ENCODE measurements around the gene FAM13B. TPM values are rescaled to one million over a fixed set of nuclear protein-coding genes. Genes with fewer than 3 reads are reported as not detected.

FAM13B gene
- total and polyA plus RNA-seq, 9 of the 15 experiments (the other 6 are each of a cell fraction or from before 2014, with no cell fraction given), result 2.3 to 21.6 (median 14.1) TPM

DNA sequence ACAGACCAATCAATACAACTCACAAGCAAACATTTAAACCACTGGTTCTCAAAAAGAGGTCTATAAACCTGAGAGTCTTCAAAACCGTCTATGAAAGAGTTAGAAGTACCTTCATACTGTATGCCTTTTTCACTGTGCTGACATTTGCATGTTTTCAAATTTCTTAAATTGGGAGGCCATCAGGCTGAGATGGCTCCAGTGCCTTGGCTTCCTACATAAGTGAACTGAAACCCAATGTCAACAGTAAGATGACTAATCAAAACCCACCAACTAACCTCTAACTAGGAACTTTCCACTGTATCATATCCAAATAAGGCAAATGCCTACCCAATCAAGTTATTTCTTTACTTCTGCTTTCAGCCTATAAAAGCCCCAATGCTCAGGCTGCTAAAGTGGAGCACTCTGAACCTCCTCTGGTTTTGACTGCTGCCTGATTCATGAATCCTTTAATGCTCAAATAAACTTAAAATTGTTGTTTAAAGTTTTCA lies 35.1 kb downstream of the FAM13B start (continued):
- TF ChIP-seq, protein P1, sequence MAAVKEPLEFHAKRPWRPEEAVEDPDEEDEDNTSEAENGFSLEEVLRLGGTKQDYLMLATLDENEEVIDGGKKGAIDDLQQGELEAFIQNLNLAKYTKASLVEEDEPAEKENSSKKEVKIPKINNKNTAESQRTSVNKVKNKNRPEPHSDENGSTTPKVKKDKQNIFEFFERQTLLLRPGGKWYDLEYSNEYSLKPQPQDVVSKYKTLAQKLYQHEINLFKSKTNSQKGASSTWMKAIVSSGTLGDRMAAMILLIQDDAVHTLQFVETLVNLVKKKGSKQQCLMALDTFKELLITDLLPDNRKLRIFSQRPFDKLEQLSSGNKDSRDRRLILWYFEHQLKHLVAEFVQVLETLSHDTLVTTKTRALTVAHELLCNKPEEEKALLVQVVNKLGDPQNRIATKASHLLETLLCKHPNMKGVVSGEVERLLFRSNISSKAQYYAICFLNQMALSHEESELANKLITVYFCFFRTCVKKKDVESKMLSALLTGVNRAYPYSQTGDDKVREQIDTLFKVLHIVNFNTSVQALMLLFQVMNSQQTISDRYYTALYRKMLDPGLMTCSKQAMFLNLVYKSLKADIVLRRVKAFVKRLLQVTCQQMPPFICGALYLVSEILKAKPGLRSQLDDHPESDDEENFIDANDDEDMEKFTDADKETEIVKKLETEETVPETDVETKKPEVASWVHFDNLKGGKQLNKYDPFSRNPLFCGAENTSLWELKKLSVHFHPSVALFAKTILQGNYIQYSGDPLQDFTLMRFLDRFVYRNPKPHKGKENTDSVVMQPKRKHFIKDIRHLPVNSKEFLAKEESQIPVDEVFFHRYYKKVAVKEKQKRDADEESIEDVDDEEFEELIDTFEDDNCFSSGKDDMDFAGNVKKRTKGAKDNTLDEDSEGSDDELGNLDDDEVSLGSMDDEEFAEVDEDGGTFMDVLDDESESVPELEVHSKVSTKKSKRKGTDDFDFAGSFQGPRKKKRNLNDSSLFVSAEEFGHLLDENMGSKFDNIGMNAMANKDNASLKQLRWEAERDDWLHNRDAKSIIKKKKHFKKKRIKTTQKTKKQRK (IDR thresholded peaks at IDR 0.05; ENCODE audit: borderline replicate concordance, low read depth, low read length), result no peak
- TF ChIP-seq CHD4 (IDR thresholded peaks at IDR 0.05; ENCODE audit: insufficient read depth, insufficient replicate concordance, low read depth, low read length, poor library complexity, severe bottlenecking) (no peak), MLLT1 (IDR thresholded peaks at IDR 0.05) (0 out of 4 replicates have a peak, but pooled peaks of 1 of the 2 experiments have one; percentile 41), PHB (CRISPR knock-in tag; IDR thresholded peaks at IDR 0.05) (no peak), ZNF316 (IDR thresholded peaks at IDR 0.05) (peak; percentile 94), VEZF1 (CRISPR knock-in tag; IDR thresholded peaks at IDR 0.05) (no peak), TAL1 (IDR thresholded peaks at IDR 0.05) (no peak), ZNF263 (CRISPR knock-in tag; IDR thresholded peaks at IDR 0.05; ENCODE audit: borderline replicate concordance) (no peak; the same call in 1 of the 2 replicates), EZH2 (IDR thresholded peaks at IDR 0.05; ENCODE audit: borderline replicate concordance, low read depth, low read length) (no peak), ZNF239 (CRISPR knock-in tag; IDR thresholded peaks at IDR 0.05) (no peak), MTA1 (IDR thresholded peaks at IDR 0.05; ENCODE audit: borderline replicate concordance) (peak; percentile 37; the same call in 1 of the 2 replicates), ZNF75A (CRISPR knock-in tag; IDR thresholded peaks at IDR 0.05) (no peak), CBX8 (IDR thresholded peaks at IDR 0.05; ENCODE audit: borderline replicate concordance, extremely low read depth, low read depth, low read length, poor library complexity, severe bottlenecking) (no peak), DLX4 (CRISPR knock-in tag; IDR thresholded peaks at IDR 0.05) (no peak), GABPA (tag; conservative IDR thresholded peaks at IDR 0.05; ENCODE audit: low read depth) (no peak), L3MBTL2 (IDR thresholded peaks at IDR 0.05) (no peak), RBBP5 (IDR thresholded peaks at IDR 0.05; ENCODE audit: borderline replicate concordance, insufficient read depth, low read length, poor library complexity, severe bottlenecking) (no peak)
